GM15510 (cell line): ENCODE measurements around the gene KCNMA1.

Experiments
- POLR2A ChIP-seq: IDR thresholded peaks from 3 replicates; pipeline ENCODE4 v1.6.1; 2011; ENCODE audit warnings: borderline replicate concordance; ENCODE audit not compliant: insufficient read length; ENCODE audit errors: extremely low read depth

KCNMA1 gene

GRCh38 chr10:76976142-76976541, 661.5 kb downstream of the KCNMA1 start:
- TF ChIP-seq POLR2A = no peak

DNA sequence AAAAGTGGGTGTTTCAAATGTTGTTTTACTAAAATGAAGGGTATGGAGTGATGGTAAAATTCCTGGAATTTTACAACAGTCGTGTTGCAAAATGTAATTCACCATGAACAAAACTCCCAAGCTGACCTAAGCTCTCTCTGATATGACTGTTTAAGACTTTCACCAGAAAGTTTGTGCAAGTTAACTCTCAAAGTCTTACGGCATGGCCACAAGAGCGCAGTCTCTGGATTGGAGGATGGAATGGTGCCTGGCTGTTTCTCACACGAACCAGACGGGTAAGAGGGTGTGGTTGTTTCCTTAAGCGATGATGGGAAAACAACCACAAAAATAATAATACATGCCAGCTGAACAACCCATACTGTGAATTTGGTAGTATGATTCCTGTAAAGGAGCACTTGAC, 662.5 kb downstream of the KCNMA1 start:
- TF ChIP-seq POLR2A = no peak

DNA sequence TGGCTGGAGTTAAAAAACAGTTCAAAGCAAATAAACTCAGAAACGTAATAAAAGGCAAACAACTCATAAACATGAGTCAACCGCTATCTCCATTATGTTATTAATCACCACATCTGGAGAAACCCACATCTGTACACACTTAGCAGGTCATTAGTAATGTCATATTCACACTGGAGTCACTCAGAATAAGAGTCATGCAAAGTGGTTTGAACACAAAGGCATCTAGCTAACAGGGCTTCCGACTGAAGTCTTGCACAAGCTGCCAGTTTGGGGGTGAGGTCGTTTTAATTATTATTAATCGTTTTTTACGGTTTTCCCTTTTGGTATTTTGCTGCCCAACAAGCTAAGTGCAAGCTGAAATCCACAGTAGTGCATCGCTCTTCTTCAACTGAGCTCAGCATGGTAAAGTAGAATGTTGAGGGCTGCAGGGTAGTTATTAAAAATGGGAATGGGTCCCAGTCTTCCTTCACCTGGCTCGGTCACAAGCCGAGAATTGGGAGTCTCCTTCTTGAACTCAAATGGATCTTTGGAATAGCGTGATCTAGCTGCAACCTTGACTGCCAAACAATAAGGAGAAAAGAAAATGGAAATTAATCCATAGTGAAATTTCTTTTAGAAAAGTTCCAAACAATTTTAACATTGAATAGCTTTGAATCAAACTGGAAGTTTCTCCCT, 663.5 kb downstream of the KCNMA1 start:
- TF ChIP-seq POLR2A = no peak

DNA sequence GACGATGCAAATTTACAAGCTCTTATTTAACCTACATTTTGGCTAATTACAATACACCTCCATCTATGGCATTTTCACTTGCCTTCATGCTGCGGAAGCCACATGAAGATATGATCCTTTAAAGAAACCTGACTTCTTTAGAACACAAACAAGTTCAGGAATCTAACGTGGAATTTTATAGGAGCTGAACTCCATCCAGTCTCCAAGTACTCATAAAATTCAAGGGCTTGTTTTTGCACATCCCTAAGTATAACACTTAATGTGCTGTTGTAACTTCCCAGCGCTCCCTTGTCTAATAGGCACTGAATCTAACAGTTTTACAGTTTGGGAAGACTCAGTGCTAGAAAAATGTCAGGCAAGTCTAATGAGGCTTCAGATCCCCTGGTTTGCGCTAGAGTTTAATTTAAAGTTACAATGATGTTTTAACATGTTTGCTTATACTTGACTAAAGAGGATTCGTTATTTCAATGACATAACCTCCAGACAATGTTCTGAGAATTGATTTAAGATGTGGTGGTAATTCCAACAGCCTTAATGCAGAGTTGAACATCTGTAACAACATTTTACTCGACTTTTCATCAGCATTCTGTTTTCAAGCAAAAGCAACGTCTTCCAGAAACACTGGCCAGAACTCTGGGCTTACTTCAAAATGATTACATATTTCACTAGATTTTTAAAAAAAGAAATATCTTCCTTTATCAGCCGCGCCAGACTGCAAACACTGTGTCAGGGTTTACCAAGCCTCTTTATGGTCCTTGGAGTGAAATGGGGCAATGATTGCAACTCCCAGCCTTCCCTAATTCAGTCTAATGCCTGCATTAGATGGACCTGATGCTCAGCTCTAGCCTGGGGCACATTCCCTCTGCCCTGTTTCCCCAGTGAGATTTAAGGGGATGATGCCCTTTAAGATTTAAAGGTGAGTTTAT, 664.3 kb downstream of the KCNMA1 start:
- no peak for TF ChIP-seq POLR2A

DNA sequence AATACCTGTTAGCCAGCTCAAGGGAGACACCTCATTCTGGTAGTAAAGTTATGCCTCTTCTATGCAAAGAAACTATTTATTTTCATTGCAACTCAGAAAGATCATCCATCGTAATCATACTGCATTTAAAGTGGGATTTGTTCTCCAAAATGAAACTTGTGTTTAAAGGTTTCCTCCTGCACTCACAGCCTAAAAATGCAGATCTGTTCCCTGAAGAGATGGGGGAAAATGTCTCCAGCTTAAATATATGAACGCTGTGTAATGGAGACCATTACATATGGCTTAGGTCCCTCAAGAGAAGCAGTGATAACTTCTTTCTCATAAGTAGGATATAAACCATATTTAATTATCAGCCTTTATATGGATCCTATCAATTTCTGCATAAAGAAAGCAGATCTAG, 665.1 kb downstream of the KCNMA1 start:
- TF ChIP-seq POLR2A = no peak

DNA sequence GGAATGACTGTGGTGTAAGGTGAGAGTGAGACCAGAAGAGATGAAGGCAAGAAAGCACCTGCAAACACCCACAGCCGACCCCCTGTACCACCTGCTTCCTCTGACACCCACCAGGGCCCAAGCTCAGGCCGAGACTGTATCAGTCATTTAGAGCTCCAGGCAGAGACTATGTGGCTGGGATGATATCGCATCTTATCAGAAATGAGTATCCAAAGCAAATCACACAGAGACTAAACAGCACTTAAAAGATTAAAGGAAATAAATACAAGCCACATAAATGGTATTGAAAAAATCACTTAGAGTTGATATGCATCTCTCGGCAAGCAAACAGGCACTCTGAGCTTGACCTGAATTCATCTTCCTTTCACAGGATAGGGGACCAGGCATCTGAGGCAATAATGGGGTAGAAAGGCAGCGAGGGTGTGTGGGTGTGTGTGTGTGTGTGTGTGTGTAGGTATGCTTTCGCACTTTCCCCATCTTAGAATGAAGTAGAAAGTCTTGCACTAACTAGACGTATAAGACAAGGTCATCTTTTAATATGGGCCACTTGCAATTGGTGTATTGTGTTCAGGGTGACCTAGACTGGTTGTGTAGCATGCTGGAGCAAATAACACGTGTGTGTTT, 665.9 kb downstream of the KCNMA1 start:
- no peak for TF ChIP-seq POLR2A

GRCh38 chr10:76970711-76971519, 666.7 kb downstream of the KCNMA1 start:
- no peak for TF ChIP-seq POLR2A

DNA sequence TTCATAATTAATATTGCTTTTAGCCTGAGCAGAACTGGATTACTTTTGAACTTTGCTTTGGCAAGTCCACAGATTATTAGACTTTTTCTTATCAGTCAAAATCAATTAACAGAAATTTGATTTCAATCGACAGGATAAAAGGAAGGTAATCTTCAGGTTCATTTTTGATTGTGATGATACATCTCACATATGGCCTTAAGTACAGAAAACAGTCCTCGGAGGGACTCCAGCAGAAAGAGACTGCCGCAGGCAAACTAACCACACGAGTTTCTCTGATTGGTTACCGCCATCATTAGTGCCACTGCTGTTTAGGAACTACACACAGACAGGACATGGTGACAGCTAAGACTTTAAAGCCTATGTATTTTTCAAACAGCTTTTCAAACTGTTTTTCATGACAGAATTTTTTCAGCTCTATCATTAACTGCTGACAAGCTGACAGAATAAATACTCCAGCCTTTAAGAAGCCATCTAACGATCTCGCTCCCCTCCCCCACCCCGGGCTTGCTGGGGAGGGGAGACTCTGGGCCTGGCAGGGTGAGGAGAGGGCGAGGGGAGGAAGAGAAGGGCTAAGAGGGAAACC, 668.2 kb downstream of the KCNMA1 start:
- no peak for TF ChIP-seq POLR2A

DNA sequence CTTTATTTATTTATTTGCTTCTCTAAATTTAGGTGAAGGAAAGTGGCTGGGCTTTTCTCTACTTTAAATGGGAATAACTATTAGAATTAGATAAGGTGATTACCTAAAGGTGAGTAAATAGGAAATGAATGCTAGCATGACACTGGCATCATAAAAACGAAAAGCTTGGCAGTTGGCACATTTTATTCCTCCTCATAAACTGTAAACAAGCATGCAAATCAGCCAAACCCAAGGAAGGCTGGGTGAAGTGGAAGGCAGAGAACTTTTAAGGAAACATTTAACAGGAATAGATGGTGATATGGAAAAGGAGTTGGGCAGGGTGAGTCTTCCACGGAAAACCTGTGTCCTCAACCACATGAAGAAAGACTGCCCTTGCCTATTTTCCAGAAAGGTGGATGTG, 669.1 kb downstream of the KCNMA1 start:
- no peak for TF ChIP-seq POLR2A

DNA sequence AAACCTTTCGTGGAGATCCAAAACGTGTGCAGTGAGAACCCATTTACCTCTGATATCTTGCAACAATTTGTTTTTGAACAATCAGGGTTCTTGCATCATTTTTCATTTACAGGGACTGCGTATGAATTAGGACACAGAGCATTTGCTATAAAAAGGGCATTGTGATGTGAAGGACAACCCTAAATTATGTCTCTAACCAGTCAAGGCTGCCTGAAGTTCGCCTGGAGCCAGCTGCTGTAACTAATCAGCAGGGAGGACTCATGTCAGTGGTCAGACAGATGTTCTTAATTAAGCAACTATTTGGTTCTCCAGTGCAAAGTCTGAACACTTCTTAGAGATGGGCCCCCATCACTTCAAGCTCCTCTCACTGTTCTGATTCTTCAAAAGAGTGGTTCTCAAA, 674.8 kb downstream of the KCNMA1 start:
- TF ChIP-seq POLR2A = no peak

DNA sequence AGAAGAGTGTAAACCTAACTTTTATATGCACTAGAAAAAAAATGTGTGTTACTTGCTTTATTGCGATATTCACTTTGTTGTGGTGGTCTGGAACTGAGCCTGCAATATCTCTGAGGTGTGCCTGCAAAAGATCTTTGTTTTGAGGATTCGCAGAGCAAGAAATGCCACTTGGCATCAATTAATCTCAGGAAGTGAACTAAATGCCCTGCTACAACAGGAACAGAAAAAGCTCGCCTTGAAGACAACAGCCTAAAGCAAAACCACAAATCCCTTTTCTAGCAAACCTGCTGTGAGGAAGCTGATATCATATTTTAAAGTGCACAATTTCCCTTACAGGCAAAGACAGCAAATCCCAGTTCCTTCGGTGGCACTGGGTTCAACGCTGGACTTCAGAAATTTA, 675.8 kb downstream of the KCNMA1 start:
- TF ChIP-seq POLR2A = no peak

GRCh38 chr10:76959111-76959510, 678.5 kb downstream of the KCNMA1 start:
- no peak for TF ChIP-seq POLR2A

DNA sequence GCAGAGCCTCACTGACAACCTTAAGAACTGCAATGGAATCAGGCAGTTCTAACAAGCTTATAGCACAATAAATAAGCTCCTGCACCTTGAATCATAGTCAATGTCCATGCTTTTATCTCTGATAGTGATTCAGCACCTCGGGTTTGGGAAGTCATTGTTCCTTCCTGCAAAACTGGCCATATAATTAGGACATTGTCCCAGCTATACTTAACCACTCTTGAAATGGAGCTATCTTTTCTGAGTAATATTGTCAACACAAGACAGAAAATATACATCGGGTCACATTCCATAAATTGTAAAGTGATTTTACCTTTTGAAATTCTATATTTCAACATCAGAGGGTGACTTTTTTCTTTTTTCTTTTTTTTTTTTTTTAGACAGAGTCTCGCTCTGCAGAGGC, 682.8 kb downstream of the KCNMA1 start:
- TF ChIP-seq POLR2A = no peak

- no peak for TF ChIP-seq POLR2A
Observed at GRCh38 chr10:76950354-76950753, 687.3 kb downstream of the KCNMA1 start.
